ENCODE data around the gene APLNR. TPM values are rescaled to one million over a fixed set of nuclear protein-coding genes. Genes with fewer than 3 reads are reported as not detected.

Gene APLNR
- total RNA-seq, 1 experiment from 2014 or later: 0.66 TPM

GRCh38 chr11:57230791-57231538 lies 6.1 kb downstream of the APLNR start (continued):
- TF ChIP-seq ZSCAN18 (CRISPR knock-in tag; IDR thresholded peaks at IDR 0.05) (no peak), ZNF396 (CRISPR knock-in tag; IDR thresholded peaks at IDR 0.05; ENCODE audit: borderline replicate concordance) (no peak), MXD4 (CRISPR knock-in tag; IDR thresholded peaks at IDR 0.05; ENCODE audit: borderline replicate concordance) (no peak), ZNF219 (CRISPR knock-in tag; IDR thresholded peaks at IDR 0.05; ENCODE audit: borderline replicate concordance) (no peak), ZNF232 (CRISPR knock-in tag; IDR thresholded peaks at IDR 0.05) (no peak), TEAD1 (CRISPR knock-in tag; IDR thresholded peaks at IDR 0.05) (no peak), TCF7 (CRISPR knock-in tag; IDR thresholded peaks at IDR 0.05; ENCODE audit: low read depth) (no peak), GABPB1 (CRISPR knock-in tag; IDR thresholded peaks at IDR 0.05) (no peak)

DNA sequence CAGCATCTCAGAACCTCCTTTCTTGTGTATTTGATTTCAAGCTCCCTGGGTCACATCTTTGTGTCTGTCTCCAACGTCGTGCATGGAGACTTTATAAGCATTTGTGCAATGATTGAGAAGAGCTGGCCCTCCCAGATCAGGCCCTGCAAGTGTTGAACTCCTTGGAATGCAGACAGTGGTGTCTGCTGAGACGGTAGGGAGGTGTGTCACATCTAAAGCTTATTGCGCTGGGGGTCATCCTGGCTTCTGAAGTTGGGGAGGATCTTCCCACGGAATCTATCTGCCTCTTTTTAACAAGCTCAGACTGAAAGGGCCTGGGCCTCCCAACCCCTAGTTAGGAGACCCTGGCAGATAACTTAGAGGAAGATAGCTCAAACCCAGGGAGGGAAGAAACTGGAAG lies 6.7 kb downstream of the APLNR start:
- ATAC-seq: no peak
- H3K27me3 Mint-ChIP-seq (ENCODE audit: low read depth): peaks cover 25% of the 10 kb centered on the region
- H3K27ac Mint-ChIP-seq: no peak overlapping the region
- DNase-seq (ENCODE audit: low spot score): no peak
- peaks cover 6% of the 10 kb centered on the region for H3K9me3 Mint-ChIP-seq
- TF ChIP-seq TEAD4 (CRISPR knock-in tag; IDR thresholded peaks at IDR 0.05): no peak
- no peak for TF ChIP-seq STAT6 (CRISPR knock-in tag; conservative IDR thresholded peaks at IDR 0.05; ENCODE audit: low read depth)
- TF ChIP-seq, protein P1, sequence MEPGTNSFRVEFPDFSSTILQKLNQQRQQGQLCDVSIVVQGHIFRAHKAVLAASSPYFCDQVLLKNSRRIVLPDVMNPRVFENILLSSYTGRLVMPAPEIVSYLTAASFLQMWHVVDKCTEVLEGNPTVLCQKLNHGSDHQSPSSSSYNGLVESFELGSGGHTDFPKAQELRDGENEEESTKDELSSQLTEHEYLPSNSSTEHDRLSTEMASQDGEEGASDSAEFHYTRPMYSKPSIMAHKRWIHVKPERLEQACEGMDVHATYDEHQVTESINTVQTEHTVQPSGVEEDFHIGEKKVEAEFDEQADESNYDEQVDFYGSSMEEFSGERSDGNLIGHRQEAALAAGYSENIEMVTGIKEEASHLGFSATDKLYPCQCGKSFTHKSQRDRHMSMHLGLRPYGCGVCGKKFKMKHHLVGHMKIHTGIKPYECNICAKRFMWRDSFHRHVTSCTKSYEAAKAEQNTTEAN (CRISPR knock-in tag; IDR thresholded peaks at IDR 0.05): no peak
- TF ChIP-seq, protein P2, sequence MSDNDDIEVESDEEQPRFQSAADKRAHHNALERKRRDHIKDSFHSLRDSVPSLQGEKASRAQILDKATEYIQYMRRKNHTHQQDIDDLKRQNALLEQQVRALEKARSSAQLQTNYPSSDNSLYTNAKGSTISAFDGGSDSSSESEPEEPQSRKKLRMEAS (CRISPR knock-in tag; IDR thresholded peaks at IDR 0.05): no peak
- no peak for TF ChIP-seq ARID4B (CRISPR knock-in tag; IDR thresholded peaks at IDR 0.05; ENCODE audit: borderline replicate concordance)
- TF ChIP-seq, protein P3, sequence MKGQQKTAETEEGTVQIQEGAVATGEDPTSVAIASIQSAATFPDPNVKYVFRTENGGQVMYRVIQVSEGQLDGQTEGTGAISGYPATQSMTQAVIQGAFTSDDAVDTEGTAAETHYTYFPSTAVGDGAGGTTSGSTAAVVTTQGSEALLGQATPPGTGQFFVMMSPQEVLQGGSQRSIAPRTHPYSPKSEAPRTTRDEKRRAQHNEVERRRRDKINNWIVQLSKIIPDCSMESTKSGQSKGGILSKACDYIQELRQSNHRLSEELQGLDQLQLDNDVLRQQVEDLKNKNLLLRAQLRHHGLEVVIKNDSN (CRISPR knock-in tag; IDR thresholded peaks at IDR 0.05): no peak
- TF ChIP-seq, protein P4, sequence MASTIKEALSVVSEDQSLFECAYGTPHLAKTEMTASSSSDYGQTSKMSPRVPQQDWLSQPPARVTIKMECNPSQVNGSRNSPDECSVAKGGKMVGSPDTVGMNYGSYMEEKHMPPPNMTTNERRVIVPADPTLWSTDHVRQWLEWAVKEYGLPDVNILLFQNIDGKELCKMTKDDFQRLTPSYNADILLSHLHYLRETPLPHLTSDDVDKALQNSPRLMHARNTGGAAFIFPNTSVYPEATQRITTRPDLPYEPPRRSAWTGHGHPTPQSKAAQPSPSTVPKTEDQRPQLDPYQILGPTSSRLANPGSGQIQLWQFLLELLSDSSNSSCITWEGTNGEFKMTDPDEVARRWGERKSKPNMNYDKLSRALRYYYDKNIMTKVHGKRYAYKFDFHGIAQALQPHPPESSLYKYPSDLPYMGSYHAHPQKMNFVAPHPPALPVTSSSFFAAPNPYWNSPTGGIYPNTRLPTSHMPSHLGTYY (CRISPR knock-in tag; IDR thresholded peaks at IDR 0.05): no peak
- TF ChIP-seq E2F1 (CRISPR knock-in tag; IDR thresholded peaks at IDR 0.05): no peak
- no peak for TF ChIP-seq SMAD4 (CRISPR knock-in tag; IDR thresholded peaks at IDR 0.05)
- H3K4me3 Mint-ChIP-seq: no peak overlapping the region
- ChIA-PET CTCF (interaction anchor here (1.8 kb wide), 1 partner anchor 19 kb away, joined by 12 read pairs; no protein-coding TSS in a partner anchor), POLR2A (no interaction called here)
- peaks cover 20% of the 10 kb centered on the region for H3K4me1 Mint-ChIP-seq
- no peaks in the 10 kb centered on the region for H3K36me3 Mint-ChIP-seq
